ENCODE measurements around the gene SRSF4.

GRCh38 chr1:29124366-29125236 lies 57.1 kb downstream of the SRSF4 start:
- TF ChIP-seq TAF1 (IDR thresholded peaks at IDR 0.05; ENCODE audit: borderline replicate concordance, low read depth, low read length), result no peak
- no peak for TF ChIP-seq RAD51 (IDR thresholded peaks at IDR 0.05)
- no peak for TF ChIP-seq BRCA1 (IDR thresholded peaks at IDR 0.05; ENCODE audit: low read depth, low read length)
- TF ChIP-seq POLR2A (IDR thresholded peaks at IDR 0.05; ENCODE audit: low read depth, low read length), result no peak
- peak; percentile 38 for TF ChIP-seq SUZ12 (IDR thresholded peaks at IDR 0.05; ENCODE audit: unreplicated experiment)
- TF ChIP-seq RELA (IDR thresholded peaks at IDR 0.05; ENCODE audit: borderline replicate concordance, partially characterized antibody), result no peak

Data from GM12878 (cell line).